K562 (cell line): ENCODE data around the gene RNU6-7. TPM values are rescaled to one million over a fixed set of nuclear protein-coding genes. Genes with fewer than 3 reads are reported as not detected.

Experiments
- ATAC-seq: fragments of 200-7000 bp; cut with Tn5 transposase; 3 replicates; pipeline ENCODE4 v1.9.1; 2020; ENCODE audit warnings: moderate library complexity
- BruUV-seq: library from RNA; stranded (reverse); fragments of 400-500 nt; replicated peaks from 2 replicates; lab custom pipeline; 2021; lab: Mats Ljungman, UMichigan
- CTCF ChIA-PET: fragments of 300-600 bp; formaldehyde crosslinking; extraction: SDS; loops from one replicate; lab custom pipeline; 2021; ENCODE audit warnings: low intra/inter-chr PET ratio; lab: Yijun Ruan, JAX
- POLR2A ChIA-PET: fragments of 300-600, 350-650 bp; sonication (Branson Sonifier 250); formaldehyde crosslinking; extraction: SDS; loops from one replicate; lab custom pipeline; 2021; ENCODE audit warnings: antibody characterized with exemption, inconsistent platforms; lab: Yijun Ruan, JAX
- DNase-seq, 4 experiments: peaks; one replicate each; pipeline versions ENCODE4 v3.0.0 to v3.0.0-alpha.2; 2011 to 2018; ENCODE audit warnings: low spot score in 3 of 4, mixed read lengths in 3 of 4; ENCODE audit errors: extremely low read depth in 1 of 4
- FAIRE-seq: peaks from 2 replicates; lab custom pipeline; 2011; peaks lifted over from hg19 to GRCh38; lab: Jason Lieb, UNC
- H2AFZ ChIP-seq: 2 replicates; pipeline ENCODE4 v1.6.0; 2011; ENCODE audit warnings: low read depth, low read length, control low read depth, inconsistent platforms
- H3K27ac ChIP-seq: fragments of 200-600 bp; 3 replicates; pipeline ENCODE4 v1.8.0; 2011; ENCODE audit warnings: low read depth, mild to moderate bottlenecking, control low read depth, inconsistent platforms, low read length, moderate library complexity, mixed read lengths; ENCODE audit errors: extremely low read depth
- H3K27me3 ChIP-seq, 2 experiments: fragments of 300-600 bp in 1 of 2; 2 replicates in 1 of 2; 3 replicates in 1 of 2; pipeline versions ENCODE4 v1.6.0 to v1.8.0; 2011; ENCODE audit warnings: inconsistent platforms in 2 of 2, low read length in 2 of 2, mild to moderate bottlenecking in 1 of 2, mixed read lengths in 1 of 2, moderate library complexity in 1 of 2; ENCODE audit not compliant: control insufficient read depth in 2 of 2, insufficient read depth in 2 of 2
- H3K36me3 ChIP-seq: fragments of 300-600 bp; 3 replicates; pipeline ENCODE4 v1.8.0; 2011; ENCODE audit warnings: mild to moderate bottlenecking, low read length, inconsistent platforms; ENCODE audit not compliant: control insufficient read depth, insufficient read depth
- H3K4me1 ChIP-seq, 2 experiments: fragments of 200-600 bp in 1 of 2; replicated peaks in 1 of 2; 2 replicates in 1 of 2; 3 replicates in 1 of 2; pipeline versions ENCODE4 v1.5.1 to v1.8.0; 2011; ENCODE audit warnings: inconsistent platforms in 2 of 2, low read length in 2 of 2, mild to moderate bottlenecking in 1 of 2, mixed read lengths in 1 of 2, moderate library complexity in 1 of 2; ENCODE audit not compliant: control insufficient read depth in 2 of 2, insufficient read depth in 2 of 2
- H3K4me2 ChIP-seq: 2 replicates; pipeline ENCODE4 v1.6.1; 2011; ENCODE audit warnings: low read length, control low read depth, inconsistent platforms, mixed read lengths; ENCODE audit not compliant: insufficient read depth
- H3K4me3 ChIP-seq: fragments of 200-600 bp; sonication (generic), shearing (Covaris generic); 2 replicates; pipeline ENCODE4 v1.5.1; 2016; ENCODE audit warnings: control low read depth, inconsistent platforms
- H3K79me2 ChIP-seq: fragments of 200-600 bp; 3 replicates; pipeline ENCODE4 v1.8.0; 2011; ENCODE audit warnings: low read length, inconsistent platforms; ENCODE audit not compliant: control insufficient read depth, insufficient read depth
- H3K9ac ChIP-seq, 2 experiments: 2 replicates each; pipeline versions ENCODE4 v1.6.0 to v1.6.1; 2011; ENCODE audit warnings: low read depth in 2 of 2, low read length in 2 of 2, control low read depth in 1 of 2, inconsistent platforms in 1 of 2, mild to moderate bottlenecking in 1 of 2, mixed read lengths in 1 of 2; ENCODE audit not compliant: insufficient read depth in 1 of 2
- H3K9me1 ChIP-seq: one replicate; pipeline ENCODE4 v1.6.0; 2011; ENCODE audit warnings: inconsistent platforms, mild to moderate bottlenecking, low read length, moderate library complexity; ENCODE audit not compliant: control insufficient read depth, insufficient read depth
- H3K9me3 ChIP-seq: replicated peaks from 2 replicates; pipeline ENCODE4 v1.5.1; 2011; ENCODE audit warnings: low read depth, low read length, inconsistent platforms; ENCODE audit not compliant: control insufficient read depth, insufficient read depth
- H4K20me1 ChIP-seq: replicated peaks from 2 replicates; pipeline ENCODE4 v1.6.1; 2011; ENCODE audit warnings: low read length, inconsistent platforms, mixed read lengths; ENCODE audit not compliant: control insufficient read depth, insufficient read depth
- EWSR1 ChIP-seq: fragments of 450-650 bp; IDR thresholded peaks from 2 replicates; pipeline ENCODE4 v1.6.1; 2018; ENCODE audit warnings: borderline replicate concordance, mild to moderate bottlenecking, low read depth, moderate library complexity; ENCODE audit not compliant: partially characterized antibody
- FOS ChIP-seq: IDR thresholded peaks from 3 replicates; pipeline ENCODE4 v1.6.1; 2011; ENCODE audit not compliant: insufficient read length; ENCODE audit errors: extremely low read depth
- IRF2 ChIP-seq: sonication (generic); formaldehyde crosslinking; IDR thresholded peaks from 2 replicates; pipeline ENCODE4 v1.8.1; 2022; ENCODE audit warnings: mild to moderate bottlenecking, missing genetic modification reagents
- MED1 ChIP-seq: sonication (generic); formaldehyde crosslinking; IDR thresholded peaks from 2 replicates; pipeline ENCODE4 v1.8.1; 2023; ENCODE audit warnings: missing genetic modification reagents, borderline replicate concordance
- MTF1 ChIP-seq: fragments of 250-450 bp; sonication (Bioruptor Pico); IDR thresholded peaks from 2 replicates; pipeline ENCODE4 v1.9.0; 2021; ENCODE audit warnings: moderate library complexity, mild to moderate bottlenecking, inconsistent platforms, borderline replicate concordance
- PREB ChIP-seq: sonication (generic); formaldehyde crosslinking; IDR thresholded peaks from 2 replicates; pipeline ENCODE4 v1.8.1; 2023; ENCODE audit warnings: mild to moderate bottlenecking, missing genetic modification reagents
- SP2 ChIP-seq: IDR thresholded peaks from 2 replicates; pipeline ENCODE4 v1.6.1; 2011; ENCODE audit warnings: mild to moderate bottlenecking, low read depth, low read length, moderate library complexity; ENCODE audit not compliant: poor library complexity, severe bottlenecking; ENCODE audit errors: extremely low read depth
- TAF1 ChIP-seq: IDR thresholded peaks from 2 replicates; pipeline ENCODE4 v1.6.1; 2011; ENCODE audit warnings: mild to moderate bottlenecking, low read length, moderate library complexity; ENCODE audit not compliant: insufficient read depth, control insufficient read depth, severe bottlenecking; ENCODE audit errors: extremely low read depth
- TAF9B ChIP-seq: fragments of 450-650 bp; IDR thresholded peaks from 2 replicates; pipeline ENCODE4 v1.6.1; 2018; ENCODE audit warnings: mild to moderate bottlenecking; ENCODE audit not compliant: partially characterized antibody
- ZMIZ1 ChIP-seq, 2 experiments: fragments of 150-350 bp in 1 of 2; IDR thresholded peaks; 2 replicates each; pipeline ENCODE4 v1.6.1; 2012 to 2016; ENCODE audit warnings: low read depth in 2 of 2, low read length in 2 of 2, mild to moderate bottlenecking in 1 of 2, moderate library complexity in 1 of 2
- ZNF395 ChIP-seq: fragments of 200-800 bp; sonication (Bioruptor generic); IDR thresholded peaks from 2 replicates; pipeline ENCODE4 v1.6.1; 2017; ENCODE audit warnings: missing genetic modification characterization, missing compliant biosample characterization
- ZNF696 ChIP-seq: fragments of 250-450 bp; sonication (Bioruptor Pico); conservative IDR thresholded peaks from 2 replicates; pipeline ENCODE4 v1.4.0; 2020; ENCODE audit warnings: mild to moderate bottlenecking, moderate library complexity
- WGBS: fragments of 100-300 bp; shearing (Covaris generic); methylation state at CpG from one replicate; pipeline ENCODE4 v1.1.6; 2016; ENCODE audit warnings: low coverage, mixed read lengths; ENCODE audit not compliant: insufficient coverage; ENCODE audit errors: missing lambda C conversion rate; 5-methylcytosine and 5-hydroxymethylcytosine counted together
- in situ Hi-C: fragments of 300-500 bp; cut with MboI; formaldehyde crosslinking; loops from 4 replicates; pipeline ENCODE4 v1.15.0; 2018; ENCODE audit warnings: inconsistent platforms, mixed read lengths
- intact Hi-C: fragments of 100-400 bp; cut with micrococcal nuclease; formaldehyde crosslinking; loops from 2 replicates; pipeline ENCODE4 v1.14.2; 2022
- polyA plus RNA-seq, 8 experiments: library from polyadenylated mRNA; depleted of rRNA in 4 of 8; stranded (reverse) in 5 of 8; unstranded in 3 of 8; fragments of >200 nt; fragmentation: Nextera tagmentation in 2 of 8; fragmentation: Illumina TruSeq in 1 of 8; extraction: Ambion mirVana in 2 of 8; extraction: Trizol in 1 of 8; gene quantifications; 2 replicates each; pipeline versions ENCODE4 v1.2.1 to v1.2.3, GENCODE V29; 2011 to 2014; ENCODE audit warnings: inconsistent platforms in 1 of 8, missing spikeins in 1 of 8
- total RNA-seq, 7 experiments: library from RNA; depleted of rRNA in 6 of 7; stranded (reverse); fragments of >200 nt in 6 of 7; fragmentation: Illumina TruSeq in 2 of 7; extraction: Trizol in 2 of 7; gene quantifications; 2 replicates each; pipeline versions ENCODE4 v1.2.1 to v1.2.3, GENCODE V29; 2011 to 2021; ENCODE audit warnings: low replicate concordance in 1 of 7

Gene RNU6-7
- total and polyA plus RNA-seq, 9 of the 15 experiments (the other 6 are each of a cell fraction or from before 2014, with no cell fraction given): not detected

GRCh38 chr14:32190673-32191072 is 11.2 kb upstream of the RNU6-7 start:
- H3K27me3 ChIP-seq: no peaks in the 10 kb centered on the region
- no peak for FAIRE-seq
- H3K79me2 ChIP-seq: no peaks in the 10 kb centered on the region
- CTCF ChIA-PET: no interaction called here
- no peak for ATAC-seq
- no TSS peak for BruUV-seq
- no peak for DNase-seq
- no peak for TF ChIP-seq ZNF696 (CRISPR knock-in tag)
- no peak for TF ChIP-seq MED1 (CRISPR knock-in tag)
- no peak for TF ChIP-seq MTF1
- no peak for TF ChIP-seq ZMIZ1 (IDR thresholded peaks at IDR 0.05; ENCODE audit: low read depth in 2 of 2, low read length in 2 of 2)
- no peak for TF ChIP-seq IRF2 (CRISPR knock-in tag)
- TF ChIP-seq FOS: no peak
- no peak for TF ChIP-seq SP2
- TF ChIP-seq EWSR1: no peak
- no peak for TF ChIP-seq PREB (CRISPR knock-in tag)
- TF ChIP-seq ZNF395 (CRISPR knock-in tag): no peak
- no peak for TF ChIP-seq TAF9B
- TF ChIP-seq TAF1: no peak
- intact Hi-C loops (no loop called here), in situ Hi-C loops (no loop called here)
- WGBS: 4% methylated on average over 3 of the region's 3 CpGs
- H3K27ac ChIP-seq: no peak overlapping the region
- H3K9ac ChIP-seq: no peak overlapping the region
- POLR2A ChIA-PET: no interaction called here
- H3K36me3 ChIP-seq: no peaks in the 10 kb centered on the region
- H3K9me3 ChIP-seq: no peaks in the 10 kb centered on the region
- no peak overlapping the region for H3K4me3 ChIP-seq
- no peak overlapping the region for H3K4me2 ChIP-seq
- no peaks in the 10 kb centered on the region for H4K20me1 ChIP-seq
- H2AFZ ChIP-seq: no peak overlapping the region
- H3K9me1 ChIP-seq: no peaks in the 10 kb centered on the region
- H3K4me1 ChIP-seq: no peaks in the 10 kb centered on the region; a peak in 1 of 5 replicates
